NCI-H510A treated with DMSO at 0.1 percent for 48 hours (cell line): ENCODE data around the gene REEP6.
"Not testable (repeated sequence)": the region's sequence is repeated elsewhere in the genome, so short reads cannot be mapped to it uniquely, and the experiment has no call there.

Experiments
- DNase-seq: peaks from one replicate; lab custom pipeline; 2025; lab: John Stamatoyannopoulos, UW

The REEP6 gene

DNA sequence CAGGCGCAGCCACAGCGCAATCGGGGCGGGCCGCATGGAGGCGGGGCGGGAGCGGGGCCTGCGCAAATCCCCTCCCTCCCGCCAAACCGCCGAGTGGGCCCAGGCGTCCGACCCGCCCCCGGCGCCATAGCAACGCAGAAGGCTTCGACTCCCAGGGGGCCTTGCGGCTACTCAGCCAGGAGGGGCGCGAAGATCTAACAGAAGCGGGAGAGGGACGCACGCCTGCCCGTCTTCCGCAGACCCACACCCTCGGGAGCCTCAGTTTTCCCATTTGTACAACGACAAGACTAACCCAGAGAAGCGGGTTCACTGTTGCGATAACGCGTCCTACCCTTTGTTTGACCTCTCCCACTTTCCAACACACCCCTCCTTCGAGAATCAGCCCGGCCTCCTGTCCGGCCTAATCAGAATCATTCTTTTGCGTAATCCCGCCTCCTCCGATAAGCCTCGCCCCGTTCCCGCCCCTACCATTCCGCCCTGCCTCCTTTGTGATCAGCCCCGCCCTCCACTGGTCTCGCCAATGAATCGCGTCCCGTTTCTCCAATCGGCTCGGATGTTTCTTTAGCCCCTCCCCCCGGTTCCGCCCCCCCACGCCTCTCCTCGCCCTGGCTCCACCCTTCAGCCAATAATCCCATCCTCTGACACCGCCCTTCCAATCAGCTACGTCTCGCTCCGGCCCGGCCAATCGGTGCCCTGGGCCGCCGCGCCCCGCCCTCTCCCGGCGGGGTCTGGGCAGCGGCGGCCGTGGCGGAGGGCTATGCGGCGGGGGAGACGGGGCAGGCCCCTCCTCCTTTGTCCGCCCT lies 469 bp upstream of the REEP6 start, which contains the start of gene PCSK4:
TSS of gene PCSK4 (minus strand) at position 40 of the 803 bp plus-strand sequence. CDS start at position 36, 4 bp downstream.
- peak; percentile 97 for DNase-seq

DNA sequence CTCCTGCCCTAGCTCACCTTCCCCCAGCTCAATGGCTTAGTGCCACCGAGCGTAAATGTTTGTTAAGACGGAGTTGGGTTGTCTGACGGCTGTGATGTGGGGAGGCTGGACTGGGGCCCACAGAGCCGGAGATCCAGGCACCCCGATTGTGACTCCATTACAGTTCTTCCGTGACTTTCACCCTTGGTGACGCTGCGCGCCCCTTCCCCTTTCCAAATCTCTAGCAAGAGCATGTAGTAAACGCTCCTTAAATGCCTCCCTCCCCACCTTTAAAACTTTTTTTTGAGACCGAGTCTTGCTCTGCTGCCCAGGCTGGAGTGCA lies 829 bp downstream of the REEP6 start:
- DNase-seq: no peak

DNA sequence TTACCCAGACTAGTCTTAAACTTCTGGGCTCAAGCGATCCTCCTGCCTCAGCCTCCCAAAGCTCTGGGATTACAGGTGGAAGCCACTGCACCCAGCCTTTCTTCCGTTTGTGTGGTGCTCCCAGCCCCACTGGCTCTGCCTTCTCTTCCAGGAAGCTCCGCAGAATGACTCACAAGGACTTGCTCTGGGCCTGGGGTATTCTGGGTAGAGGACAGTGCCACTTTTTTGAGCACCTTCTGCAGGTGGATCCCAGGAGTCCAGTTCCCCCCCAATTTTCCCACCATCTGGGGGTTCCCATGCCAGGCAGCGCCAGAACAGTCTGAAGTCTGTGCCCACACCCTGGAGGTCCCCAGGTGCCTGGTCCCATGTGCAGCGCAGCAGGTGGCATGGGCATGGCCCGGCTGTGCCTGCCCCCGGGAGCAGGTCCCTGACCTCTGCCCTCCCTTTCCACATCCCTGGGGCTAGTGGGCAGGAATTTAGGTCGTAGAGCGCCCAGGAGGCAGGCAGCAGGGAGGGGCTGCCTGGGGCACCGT lies 1.6 kb downstream of the REEP6 start:
- DNase-seq: no peak

DNA sequence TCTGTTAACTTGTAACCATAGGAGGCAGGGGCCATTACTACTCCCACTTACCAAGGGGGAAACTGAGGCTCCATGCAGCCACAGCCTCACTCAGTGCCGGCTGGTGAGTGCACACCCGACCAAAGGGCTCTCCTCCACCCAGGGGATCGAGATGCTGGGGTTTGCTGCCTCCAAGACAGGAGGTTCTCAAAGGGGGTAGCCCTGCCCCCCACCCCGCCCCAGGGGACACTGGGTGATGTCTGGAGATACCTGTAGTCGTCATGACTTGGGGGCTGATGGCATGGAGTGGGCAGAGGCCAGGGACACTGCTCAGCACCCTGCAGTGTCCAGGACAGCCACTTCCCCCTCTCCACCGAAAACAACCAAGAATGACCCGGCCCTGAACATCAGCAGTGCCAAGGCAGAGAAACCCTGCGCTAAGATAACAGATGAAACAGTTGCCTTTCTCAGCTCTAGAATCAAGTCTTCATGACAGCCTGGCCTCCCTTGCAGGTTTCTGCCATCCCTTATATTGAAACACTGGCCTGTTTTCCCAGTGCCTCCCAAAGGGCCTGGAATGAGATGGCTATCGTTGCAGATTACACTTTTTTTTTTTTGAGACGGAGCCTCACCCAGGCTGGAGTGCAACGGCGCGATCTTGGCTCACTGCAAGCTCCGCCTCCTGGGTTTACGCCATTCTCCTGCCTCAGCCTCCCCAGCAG lies 3.3 kb downstream of the REEP6 start:
- DNase-seq: no peak

DNA sequence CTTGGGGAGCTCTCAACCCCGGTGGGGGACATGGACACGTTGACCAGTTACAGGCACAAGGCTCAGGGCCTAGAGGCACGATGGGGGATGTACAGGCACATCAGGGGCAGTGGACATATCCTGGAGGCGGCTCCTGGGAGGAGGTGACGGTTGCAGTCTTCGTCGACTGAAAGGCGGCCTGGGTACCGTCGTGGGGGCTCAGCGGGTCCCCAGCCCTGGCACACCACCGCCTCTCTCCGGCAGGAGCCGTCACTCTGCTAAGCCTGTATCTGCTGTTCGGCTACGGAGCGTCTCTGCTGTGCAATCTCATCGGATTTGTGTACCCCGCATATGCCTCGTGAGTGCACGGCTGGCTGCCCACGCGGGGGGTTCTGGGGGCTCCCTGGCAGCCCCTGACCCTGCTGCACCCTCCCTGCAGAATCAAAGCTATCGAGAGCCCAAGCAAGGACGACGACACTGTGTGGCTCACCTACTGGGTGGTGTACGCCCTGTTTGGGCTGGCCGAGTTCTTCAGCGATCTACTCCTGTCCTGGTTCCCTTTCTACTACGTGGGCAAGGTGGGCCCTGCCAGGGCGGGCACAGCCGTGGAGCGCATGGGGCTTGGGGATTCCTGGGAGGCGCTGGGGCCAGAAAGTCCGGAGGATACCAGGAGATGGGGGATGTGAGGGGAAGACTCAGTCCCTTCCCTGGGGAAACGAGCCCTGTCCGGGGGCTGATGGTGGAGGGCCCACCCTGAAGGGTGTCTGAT lies 4.2 kb downstream of the REEP6 start:
- DNase-seq: no peak

DNA sequence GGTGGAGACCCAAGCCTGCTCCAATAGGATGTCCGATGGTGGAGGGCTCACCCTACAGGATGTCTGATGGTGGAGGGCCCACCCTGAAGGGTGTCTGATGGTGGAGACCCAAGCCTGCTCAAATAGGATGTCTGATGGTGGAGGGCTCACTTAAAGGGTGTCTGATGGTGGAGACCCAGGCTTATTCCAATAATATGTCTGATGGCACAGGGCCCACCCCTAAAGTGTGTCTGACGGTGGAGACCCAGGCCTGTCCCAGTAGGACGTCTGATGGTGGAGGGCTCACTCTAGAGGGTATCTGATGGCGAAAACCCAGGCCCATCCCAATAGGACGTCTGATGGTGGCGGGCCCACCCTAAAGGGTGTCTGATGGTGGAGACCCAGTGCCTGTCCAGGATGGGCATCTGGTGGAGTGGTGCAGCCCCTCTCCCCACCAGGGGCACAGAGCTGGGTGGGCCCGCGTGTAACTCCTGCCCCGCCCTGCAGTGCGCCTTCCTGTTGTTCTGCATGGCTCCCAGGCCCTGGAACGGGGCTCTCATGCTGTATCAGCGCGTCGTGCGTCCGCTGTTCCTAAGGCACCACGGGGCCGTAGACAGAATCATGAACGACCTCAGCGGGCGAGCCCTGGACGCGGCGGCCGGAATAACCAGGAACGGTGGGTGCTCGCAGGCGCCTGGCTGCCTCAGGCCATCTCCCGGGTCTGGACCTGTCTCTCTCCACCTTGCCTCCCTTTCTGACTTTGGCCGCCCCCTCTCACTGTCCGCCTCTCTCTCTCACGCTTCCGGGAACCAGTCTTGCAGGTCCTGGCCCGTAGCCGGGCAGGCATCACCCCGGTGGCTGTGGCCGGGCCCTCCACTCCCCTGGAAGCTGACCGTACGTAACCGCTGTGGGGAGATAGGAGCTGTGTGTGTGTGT lies 5.1 kb downstream of the REEP6 start:
- DNase-seq: no peak

DNA sequence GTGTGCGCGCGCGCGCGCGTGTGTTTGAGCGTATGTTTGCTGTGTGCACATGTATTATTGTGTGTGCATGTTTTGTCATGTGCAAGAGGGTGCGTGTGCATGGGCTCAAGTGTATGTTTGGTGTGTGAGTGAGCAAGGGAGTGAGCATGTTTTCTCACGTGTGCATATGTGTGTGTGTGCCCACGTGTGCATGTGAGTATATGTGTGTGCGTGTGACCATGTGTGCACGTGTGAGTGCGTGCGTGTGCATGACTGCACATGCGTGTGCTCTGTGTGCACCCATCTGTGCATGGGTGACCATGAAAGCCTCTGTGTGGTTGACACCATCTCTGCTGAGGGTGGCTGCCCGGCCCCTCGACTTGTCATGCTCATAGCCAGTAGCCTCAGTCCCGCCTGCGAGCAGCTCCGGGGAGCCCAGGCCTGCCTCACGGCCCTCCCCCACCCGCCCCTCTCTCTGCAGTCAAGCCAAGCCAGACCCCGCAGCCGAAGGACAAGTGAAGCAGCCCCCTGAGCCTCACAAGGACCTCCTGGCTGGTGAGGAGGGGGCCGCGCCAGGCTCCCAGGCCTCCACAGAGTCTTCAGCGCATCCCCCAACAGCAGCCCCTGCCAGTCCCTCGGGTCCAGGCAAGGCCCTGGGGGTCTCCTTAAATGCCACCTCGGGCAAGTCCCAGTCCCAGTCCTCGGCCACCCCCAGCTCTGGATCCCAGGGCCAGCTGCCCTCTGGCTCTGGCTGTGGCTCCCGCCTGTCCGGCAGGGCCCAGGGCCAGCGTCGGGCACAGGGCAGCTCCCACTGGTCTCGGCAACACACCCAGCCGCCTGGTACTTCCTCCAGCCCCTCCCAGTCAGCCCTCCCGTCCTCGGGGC lies 6.0 kb downstream of the REEP6 start:
- DNase-seq: no peak

DNA sequence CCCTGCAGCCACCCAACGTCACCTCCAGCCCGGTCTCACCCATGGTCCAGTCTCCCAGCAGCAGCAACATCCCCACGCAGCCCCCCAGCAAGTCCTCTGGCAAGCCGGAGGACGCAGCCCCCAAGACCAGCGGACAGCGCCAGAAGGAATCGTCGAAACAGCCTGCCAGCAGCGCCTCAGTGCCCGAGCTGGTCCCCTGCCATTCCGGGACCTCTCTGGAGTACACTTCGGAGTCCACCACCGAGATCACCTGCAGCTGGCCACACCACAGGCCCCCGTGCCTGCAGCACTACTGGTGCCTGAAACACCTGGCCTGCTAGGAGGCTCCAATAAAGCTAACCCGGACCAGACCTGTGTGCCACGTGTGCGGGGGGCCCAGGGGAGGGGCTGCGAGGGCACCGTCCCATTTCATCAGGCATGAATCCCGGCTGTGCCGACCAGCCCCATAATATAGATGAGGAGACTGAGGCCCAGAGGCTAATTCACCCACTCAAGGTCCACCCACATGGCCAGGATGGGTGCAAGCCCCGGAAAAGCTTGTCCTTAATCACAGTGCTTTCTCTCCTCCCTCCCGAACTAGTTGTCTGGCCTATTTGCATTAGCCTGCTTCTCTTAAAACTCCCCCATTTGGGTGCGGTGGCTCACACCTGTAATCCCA lies 6.7 kb downstream of the REEP6 start:
- no peak for DNase-seq

DNA sequence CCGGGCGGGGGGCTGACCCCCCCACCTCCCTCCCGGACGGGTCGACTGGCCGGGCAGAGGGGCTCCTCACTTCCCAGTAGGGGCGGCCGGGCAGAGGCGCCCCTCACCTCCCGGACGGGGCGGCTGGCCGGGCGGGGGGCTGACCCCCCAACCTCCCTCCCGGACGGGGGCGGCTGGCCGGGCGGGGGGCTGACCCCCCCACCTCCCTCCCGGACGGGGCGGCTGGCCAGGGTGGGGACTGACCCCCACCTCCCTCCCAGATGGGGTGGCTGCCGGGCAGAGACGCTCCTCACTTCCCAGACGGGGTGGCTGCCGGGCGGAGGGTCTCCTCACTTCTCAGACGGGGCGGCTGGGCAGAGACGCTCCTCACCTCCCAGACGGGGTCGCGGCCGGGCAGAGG lies 8.2 kb downstream of the REEP6 start:
- DNase-seq: not testable (repeated sequence)

DNA sequence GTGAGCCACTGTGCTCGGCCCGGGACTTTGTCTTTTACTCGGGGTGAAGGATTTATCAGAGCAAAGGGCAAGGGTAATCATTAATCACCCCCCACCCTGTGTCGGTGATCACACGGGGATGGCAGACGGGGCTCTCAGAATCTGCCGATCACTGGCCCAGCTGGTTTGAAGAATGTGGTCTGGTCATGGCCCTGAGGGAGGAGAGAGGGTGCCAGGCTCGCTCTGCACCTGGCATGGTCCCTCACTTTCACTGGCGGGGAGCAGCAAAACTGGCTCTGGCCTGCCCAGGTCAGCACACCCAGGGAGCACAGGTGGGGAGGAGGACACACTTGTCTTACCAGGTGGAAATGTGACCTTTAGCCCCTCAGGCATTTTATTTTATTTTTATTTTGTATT lies 10.2 kb downstream of the REEP6 start:
- DNase-seq: no peak

DNA sequence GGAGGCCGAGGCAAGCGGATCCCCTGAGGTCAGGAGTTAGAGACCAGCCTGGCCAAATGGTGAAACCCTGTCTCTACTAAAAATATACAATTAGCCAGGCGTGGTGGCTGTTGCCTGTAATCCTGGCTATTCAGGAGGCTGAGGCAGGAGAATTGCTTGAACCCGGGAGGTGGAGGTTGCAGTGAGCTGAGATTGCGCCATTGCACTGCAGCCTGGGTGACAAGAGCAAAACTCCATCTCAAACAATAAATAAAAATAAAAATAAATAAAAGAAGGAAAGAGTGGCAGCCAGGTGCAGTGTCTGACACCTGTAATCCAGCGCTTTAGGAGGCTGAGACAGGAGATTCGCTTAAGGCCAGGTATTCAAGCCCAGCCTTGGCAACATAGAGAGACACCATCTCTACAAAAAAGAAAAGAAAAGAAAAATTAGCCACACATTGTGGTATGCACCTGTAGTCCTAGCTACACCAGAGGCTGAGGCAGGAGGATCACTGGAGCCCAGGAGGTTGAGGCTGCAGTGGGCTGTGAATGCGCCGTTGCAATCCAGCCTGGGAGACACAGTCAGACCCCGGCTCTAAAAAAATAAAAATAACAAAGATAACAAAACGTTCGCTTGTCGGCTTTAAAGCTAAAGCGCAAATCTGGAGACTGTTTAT lies 11.6 kb downstream of the REEP6 start:
- no peak for DNase-seq

DNA sequence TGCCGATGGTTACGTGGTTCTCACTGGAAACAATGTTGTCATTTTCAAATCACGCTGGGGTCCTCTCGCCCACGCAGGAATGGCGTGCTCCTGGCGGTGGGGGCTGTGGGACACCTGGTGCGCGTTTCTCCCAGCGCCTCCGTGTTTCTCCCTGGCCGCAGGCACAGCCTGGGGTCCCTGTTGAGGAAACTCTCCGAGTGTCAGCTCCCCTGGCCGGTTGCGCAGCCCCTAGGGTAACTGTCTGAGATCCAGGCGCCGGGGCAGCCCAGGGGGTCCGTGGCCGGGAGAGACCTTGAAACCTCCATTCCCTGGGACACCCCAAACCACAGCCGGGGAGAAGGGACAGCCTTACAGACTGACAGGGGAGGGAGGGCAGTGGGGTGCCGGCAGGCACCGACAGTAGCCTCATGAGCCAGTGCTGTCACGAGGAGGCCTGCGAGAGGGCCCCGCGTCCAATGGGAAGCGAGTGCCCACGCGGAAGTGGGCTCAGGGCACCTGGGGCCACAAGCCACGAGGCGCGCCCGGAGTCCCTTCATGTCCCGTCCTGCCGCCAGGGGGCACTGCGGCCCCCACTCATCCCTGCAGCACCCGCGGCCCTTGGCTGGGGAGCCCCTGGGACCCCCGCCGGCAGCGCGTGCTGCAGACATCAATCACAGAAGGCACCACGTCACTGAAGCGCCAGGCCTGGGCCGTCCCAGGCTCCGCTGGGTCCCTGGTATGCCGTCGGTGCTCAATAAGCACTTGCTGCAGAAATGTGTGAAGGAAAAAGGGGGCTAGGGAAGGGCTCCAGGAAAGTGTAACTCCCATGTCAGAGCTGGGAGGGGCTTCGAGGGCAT lies 12.3 kb downstream of the REEP6 start:
- DNase-seq: no peak

DNA sequence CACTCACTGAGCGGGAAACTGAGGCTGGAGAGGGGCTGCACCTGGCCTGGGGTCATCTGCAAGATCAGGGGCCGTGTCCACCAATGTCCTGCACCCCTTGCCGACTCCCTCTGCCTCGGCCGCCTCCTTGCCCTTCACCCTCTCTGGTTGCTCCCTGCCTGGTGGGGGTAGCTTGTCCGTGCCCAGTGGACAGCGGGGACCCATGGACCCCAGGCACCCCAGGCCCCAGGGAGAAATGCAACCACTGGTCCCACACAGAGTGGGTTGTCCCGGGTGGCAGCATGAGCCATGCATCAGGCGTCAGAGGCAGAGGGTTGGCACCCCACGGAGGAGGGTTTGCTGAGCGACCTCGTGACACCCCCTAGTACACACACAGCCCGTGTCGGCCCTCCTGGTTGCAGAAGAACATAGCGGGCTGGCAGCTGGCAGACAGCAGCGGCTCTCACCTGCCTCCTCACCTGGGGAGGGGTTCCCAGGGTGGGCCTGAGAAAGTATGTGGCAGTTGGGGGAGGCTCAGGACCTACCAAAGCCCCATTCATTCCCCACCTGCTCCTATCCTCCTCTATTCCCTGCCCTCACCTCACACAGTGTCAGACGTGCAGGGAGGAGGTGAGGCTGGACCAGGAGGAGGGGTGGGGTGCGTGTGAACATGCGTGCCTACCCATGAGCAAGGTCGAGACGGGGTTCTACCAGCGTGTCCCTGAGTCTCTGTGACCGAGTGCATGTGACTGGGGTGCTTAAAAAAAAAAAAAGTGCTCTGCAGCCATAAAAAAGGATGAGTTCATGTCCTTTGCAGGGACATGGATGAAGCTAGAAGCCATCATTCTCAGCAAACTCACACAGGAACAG lies 13.2 kb downstream of the REEP6 start:
- DNase-seq: no peak

DNA sequence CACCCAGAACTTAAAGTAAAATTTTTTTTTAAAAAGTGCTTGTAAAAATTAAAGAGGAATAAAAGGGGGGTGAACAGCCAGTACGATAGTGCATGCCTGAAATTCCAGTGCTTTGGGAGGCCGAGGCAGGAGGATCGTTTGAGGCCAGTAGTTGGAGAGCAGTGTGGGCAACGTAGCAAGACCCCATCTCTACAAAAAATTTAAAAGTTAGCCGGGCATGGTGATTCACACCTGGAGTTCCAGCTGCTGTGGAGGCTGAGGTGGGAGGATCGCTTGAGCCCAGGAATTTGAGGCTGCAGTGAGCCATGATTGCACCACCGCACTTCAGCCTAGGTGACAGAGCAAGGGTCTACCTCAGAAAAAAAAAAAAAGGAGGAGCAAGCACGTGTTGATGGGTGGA lies 14.0 kb downstream of the REEP6 start:
- DNase-seq: no peak

DNA sequence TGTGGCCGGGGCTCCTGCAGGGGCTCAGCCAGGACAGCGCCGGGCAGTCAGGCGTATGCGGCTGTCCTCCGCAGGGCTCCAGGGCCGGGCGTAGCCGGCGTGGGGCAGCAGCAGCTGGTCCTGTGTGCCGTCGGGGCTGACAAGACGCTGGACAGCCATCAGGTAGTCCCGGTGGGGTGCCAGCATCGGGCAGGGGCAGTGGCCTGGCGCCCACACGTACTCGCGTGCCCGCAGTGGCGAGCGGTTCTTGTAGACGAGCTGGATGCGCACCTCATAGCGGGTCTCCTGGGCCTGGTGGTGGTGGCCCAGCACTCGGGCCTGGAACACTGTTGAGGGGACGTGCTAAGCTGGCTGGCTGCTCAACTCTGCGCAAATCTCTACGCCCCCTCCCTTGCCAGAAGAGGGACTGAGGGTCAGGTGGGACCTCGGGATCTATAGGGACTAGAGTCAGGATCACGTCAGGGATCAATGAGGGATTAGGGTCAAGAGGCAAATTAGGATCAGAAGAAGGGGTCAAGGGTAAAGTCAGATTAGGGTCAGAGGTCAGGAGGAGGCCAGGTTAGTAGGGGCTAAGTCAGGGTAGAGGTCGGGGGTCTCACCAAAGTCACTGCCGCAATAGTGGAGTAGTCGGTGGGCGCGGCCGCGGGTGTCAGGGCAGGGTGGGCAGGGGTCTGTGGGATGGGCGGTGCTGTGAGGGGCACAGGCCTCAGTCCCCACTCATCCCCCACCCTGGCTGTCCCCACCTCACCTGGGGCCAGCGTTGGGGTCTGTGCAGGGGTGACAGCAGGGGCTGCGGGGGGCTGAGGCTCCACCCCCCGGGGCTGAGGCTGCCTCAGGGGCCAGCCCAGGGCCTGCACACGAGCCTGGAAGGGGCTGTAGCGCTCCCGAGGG lies 15.3 kb downstream of the REEP6 start:
- DNase-seq: no peak

DNA sequence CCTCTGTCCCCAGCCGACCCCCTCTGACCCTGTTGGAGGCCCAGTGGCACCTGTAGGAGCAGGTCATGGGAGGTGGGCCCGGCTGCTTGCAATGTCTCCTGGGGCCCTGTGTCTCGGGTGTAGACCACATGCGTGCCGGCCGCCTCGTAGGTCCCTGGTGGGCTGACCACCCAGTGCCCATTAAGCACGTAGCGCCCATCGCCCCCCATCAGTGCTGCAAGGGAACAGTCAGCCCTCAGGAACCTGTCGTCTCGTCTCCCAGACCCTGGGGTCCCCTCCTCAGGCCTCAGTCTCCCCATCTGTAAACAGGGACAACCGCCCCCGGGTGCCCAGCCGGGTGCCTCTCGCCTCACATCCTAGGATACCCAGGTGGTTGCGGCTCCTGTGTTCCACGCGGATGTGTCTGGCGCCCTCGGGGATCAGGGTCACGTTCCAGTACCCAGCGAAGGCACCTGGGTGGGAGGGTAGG lies 16.2 kb downstream of the REEP6 start:
- no peak for DNase-seq
